KOPT-K1 (cell line): ENCODE measurements around the gene CLEC4G.

Experiments used
- H3K27ac ChIP-seq: fragments of 200-600 bp; sonication (generic); 2 replicates; pipeline ENCODE4 v1.5.1; 2016; ENCODE audit warnings: antibody characterized with exemption, mild to moderate bottlenecking, low read depth, low read length; ENCODE audit not compliant: poor library complexity, severe bottlenecking
- H3K36me3 ChIP-seq: fragments of 200-600 bp; sonication (generic); 2 replicates; pipeline ENCODE4 v1.5.1; 2017; ENCODE audit warnings: antibody characterized with exemption, mild to moderate bottlenecking, low read length, moderate library complexity; ENCODE audit not compliant: insufficient read depth
- H3K9me3 ChIP-seq: fragments of 200-600 bp; sonication (generic); 2 replicates; pipeline ENCODE4 v1.5.1; 2017; ENCODE audit warnings: antibody characterized with exemption, low read length, mild to moderate bottlenecking; ENCODE audit not compliant: insufficient read depth, poor library complexity, severe bottlenecking

The CLEC4G gene

GRCh38 chr19:7739801-7740681, 8.1 kb upstream of the CLEC4G start:
- no peaks in the 10 kb centered on the region for H3K36me3 ChIP-seq
- H3K27ac ChIP-seq = no peak overlapping the region
- no peaks in the 10 kb centered on the region for H3K9me3 ChIP-seq

- Histone ChIP-seq H3K36me3 (no peaks in the 10 kb centered on the region), H3K27ac (no peak overlapping the region), H3K9me3 (no peaks in the 10 kb centered on the region)
Observed at GRCh38 chr19:7739211-7739755, 7.4 kb upstream of the CLEC4G start.

- H3K9me3 ChIP-seq = no peaks in the 10 kb centered on the region
- H3K27ac ChIP-seq = no peak overlapping the region
- no peaks in the 10 kb centered on the region for H3K36me3 ChIP-seq
Observed at GRCh38 chr19:7738023-7738422, 6.1 kb upstream of the CLEC4G start.

- H3K36me3 ChIP-seq = no peaks in the 10 kb centered on the region
- H3K27ac ChIP-seq = no peak overlapping the region
- no peaks in the 10 kb centered on the region for H3K9me3 ChIP-seq
Observed at GRCh38 chr19:7737215-7737614, 5.3 kb upstream of the CLEC4G start.

- Histone ChIP-seq H3K36me3 (no peaks in the 10 kb centered on the region), H3K9me3 (no peaks in the 10 kb centered on the region), H3K27ac (no peak overlapping the region)
Observed at GRCh38 chr19:7736148-7736547, 4.2 kb upstream of the CLEC4G start.

GRCh38 chr19:7734220-7735203, 2.6 kb upstream of the CLEC4G start:
- Histone ChIP-seq H3K9me3 (no peaks in the 10 kb centered on the region), H3K27ac (no peak overlapping the region), H3K36me3 (no peaks in the 10 kb centered on the region)

- Histone ChIP-seq H3K9me3 (no peaks in the 10 kb centered on the region), H3K27ac (no peak overlapping the region), H3K36me3 (no peaks in the 10 kb centered on the region)
Observed at GRCh38 chr19:7733376-7733775, 1.5 kb upstream of the CLEC4G start.

- H3K36me3 ChIP-seq = no peaks in the 10 kb centered on the region
- no peaks in the 10 kb centered on the region for H3K9me3 ChIP-seq
- no peak overlapping the region for H3K27ac ChIP-seq
Observed at GRCh38 chr19:7731615-7732014, 295 bp downstream of the CLEC4G start.

GRCh38 chr19:7731218-7731595, 703 bp downstream of the CLEC4G start:
- no peaks in the 10 kb centered on the region for H3K36me3 ChIP-seq
- no peaks in the 10 kb centered on the region for H3K9me3 ChIP-seq
- H3K27ac ChIP-seq = no peak overlapping the region

- Histone ChIP-seq H3K36me3 (no peaks in the 10 kb centered on the region), H3K27ac (no peak overlapping the region), H3K9me3 (no peaks in the 10 kb centered on the region)
Observed at GRCh38 chr19:7730286-7731217, 1.4 kb downstream of the CLEC4G start.

GRCh38 chr19:7729831-7730285, 2.1 kb downstream of the CLEC4G start:
- Histone ChIP-seq H3K27ac (no peak overlapping the region), H3K36me3 (no peaks in the 10 kb centered on the region), H3K9me3 (no peaks in the 10 kb centered on the region)

- Histone ChIP-seq H3K9me3 (no peaks in the 10 kb centered on the region), H3K27ac (no peak overlapping the region), H3K36me3 (no peaks in the 10 kb centered on the region)
Observed at GRCh38 chr19:7729211-7729610, 2.7 kb downstream of the CLEC4G start.

- Histone ChIP-seq H3K27ac (no peak overlapping the region), H3K9me3 (no peaks in the 10 kb centered on the region), H3K36me3 (no peaks in the 10 kb centered on the region)
Observed at GRCh38 chr19:7725791-7726190, 6.1 kb downstream of the CLEC4G start.

- Histone ChIP-seq H3K27ac (no peak overlapping the region), H3K9me3 (no peaks in the 10 kb centered on the region), H3K36me3 (no peaks in the 10 kb centered on the region)
Observed at GRCh38 chr19:7722231-7722651, 9.7 kb downstream of the CLEC4G start.
